ENCODE data around the gene GALR3.

Gene GALR3

DNA sequence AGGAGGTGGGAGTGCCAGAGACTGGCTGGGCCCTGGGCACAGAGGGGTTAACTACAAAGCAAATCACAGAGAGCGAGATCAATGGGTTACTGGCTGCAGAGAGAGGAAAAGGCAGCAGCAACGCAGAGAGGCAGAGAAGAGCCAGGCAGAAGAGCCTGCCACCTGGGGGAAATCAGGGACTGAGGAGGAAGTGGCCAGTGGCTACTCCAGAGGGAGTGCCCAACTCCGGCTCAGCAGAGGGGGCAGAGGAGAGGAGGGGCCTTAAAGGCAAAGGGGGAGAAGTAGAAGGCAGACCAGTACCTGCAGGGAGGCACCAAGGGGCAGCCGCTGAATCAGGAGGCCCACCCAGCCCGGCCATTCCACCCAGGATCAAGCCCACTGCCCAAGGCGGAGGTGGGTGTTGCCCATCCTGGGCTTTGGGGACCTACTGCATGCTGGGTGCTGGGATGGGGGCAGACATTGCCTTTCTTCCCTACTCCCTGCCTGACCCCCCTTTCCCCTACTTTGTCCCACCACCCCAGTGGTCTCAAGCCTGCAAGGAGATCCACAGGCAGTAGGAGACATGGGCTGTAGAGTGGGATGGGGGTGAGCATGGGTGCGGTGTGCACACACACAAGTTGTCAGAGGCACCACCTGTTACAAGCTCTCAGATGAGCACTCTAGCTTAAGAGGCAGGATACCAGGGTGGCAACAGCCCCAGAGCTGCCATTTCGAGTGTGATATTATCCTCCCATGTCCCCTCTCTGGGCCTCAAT lies 926 bp upstream of the GALR3 start:
- no peak for DNase-seq

GRCh38 chr22:37824674-37825641 lies 1.8 kb downstream of the GALR3 start:
- peak; percentile 65 for DNase-seq

GRCh38 chr22:37827056-37827455 lies 3.9 kb downstream of the GALR3 start:
- DNase-seq = no peak

DNA sequence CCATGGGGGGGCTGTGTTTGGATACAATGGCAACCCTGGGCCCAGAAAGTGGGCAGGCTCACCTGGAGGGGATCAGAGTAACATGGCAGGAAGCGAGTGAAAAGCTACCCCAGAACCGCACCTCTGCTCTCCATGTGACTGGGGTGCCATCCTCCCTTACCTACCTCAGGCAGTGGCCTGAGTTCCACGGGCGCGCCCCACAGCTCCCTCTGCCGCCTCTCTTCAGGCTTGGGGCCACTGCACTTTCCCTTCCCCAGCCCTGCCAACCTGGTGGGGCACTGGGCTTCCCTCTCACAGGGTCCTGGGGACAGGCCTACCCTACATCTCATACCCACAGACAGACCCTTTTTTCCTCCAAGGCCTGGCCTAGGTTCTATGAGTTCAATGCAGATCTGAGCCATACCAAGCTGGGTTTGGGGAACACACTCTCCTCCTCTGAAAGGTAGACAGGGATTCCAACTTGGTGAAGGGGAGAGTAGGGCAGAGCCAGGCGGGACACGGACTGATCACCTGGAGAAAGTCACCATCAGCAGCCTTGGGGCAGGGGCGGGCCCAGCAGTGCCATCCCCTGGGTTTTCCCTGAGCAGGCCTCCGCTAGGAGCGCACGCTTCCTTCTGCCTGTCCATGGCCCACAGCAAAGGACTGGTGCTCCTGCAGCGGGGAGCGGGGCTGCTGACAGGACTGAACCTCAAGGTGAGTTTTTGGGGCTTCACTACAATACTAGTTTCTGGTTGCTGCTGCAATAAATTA lies 7.1 kb downstream of the GALR3 start:
- DNase-seq = no peak

GRCh38 chr22:37831472-37831871 lies 8.3 kb downstream of the GALR3 start:
- DNase-seq = no peak

GRCh38 chr22:37832022-37832857 lies 9.1 kb downstream of the GALR3 start:
- no peak for DNase-seq

- DNase-seq = no peak
Measured at GRCh38 chr22:37842015-37842793, 19.0 kb downstream of the GALR3 start.

- DNase-seq = no peak
Measured at GRCh38 chr22:37843741-37844089, 20.5 kb downstream of the GALR3 start.

GRCh38 chr22:37844904-37845329 lies 21.7 kb downstream of the GALR3 start:
- DNase-seq = no peak

DNA sequence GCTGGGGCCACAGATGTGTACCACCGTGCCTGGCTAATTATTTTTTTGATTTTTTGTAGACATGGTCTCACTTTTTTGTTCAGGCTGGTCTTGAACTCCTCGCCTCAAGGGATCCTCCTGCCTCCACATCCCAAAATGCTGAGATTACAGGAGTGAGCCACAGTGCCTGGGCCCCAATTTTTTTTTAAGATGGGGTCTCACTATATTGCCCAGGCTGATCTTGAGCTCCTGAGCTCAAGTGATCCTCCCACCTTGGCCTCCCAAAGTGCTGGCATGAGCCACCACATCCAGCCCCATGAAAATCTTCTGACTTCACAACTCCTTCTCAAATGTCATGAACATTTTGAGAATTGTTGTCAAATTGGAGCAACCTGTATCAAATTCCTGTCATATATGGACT lies 23.3 kb downstream of the GALR3 start:
- no peak for DNase-seq

- DNase-seq = peak; percentile 50
Measured at GRCh38 chr22:37848587-37849088, 25.5 kb downstream of the GALR3 start.

DNA sequence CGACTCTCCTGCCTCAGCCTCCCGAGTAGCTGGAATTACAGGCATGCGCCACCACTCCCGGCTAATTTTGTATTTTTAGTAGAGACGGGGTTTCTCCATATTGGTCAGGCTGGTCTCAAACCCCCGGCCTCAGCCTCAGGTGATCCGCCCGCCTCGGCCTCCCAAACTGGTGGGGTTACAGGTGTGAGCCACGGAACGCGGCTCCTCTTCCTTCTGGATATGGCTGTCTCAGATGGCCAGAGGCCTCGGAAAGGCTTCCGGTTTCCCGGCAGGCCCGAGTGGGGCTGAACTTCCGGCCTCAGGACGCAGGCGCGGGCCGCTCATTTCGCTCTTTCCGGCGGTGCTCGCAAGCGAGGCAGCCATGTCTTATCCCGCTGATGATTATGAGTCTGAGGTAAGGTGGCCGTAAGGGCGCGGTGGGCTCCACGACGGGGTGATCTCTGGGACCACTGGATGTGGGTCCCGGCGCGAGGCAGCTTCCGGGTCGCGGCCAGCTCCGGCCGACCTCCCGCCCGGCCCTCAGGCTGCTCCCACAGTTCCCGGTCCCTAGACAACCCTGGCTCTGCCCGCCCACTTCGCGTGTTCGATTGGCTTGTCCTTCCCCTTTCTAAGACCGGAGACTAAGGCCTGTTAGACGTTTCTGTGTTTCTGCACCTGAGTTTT lies 26.0 kb downstream of the GALR3 start, which contains the start of gene EIF3L:
TSS of gene EIF3L (plus strand) at position 331 of the 663 bp plus-strand sequence. CDS start at position 362, 31 bp downstream.
- DNase-seq = peak; percentile 89

- DNase-seq = no peak
Measured at GRCh38 chr22:37850801-37851200, 27.6 kb downstream of the GALR3 start.

DNA sequence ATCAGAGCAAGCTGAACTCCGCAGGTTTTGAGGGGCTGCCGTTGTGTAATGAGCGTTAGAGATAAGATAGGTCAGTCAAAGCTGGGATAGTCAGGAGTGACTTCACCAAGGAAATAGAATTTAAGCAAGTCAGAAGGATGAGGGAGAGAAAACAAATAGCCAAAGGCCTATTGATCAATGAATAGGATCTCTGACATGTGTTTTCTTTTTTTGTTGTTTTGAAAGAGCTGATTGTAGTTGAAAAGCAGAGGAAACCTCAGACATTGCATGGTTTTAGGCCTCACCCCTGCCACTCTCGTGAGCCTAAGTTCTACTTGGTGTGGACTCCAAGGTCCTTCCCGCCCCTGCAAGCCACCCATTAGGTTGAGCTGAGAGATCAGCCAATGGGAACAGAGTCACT lies 29.2 kb downstream of the GALR3 start:
- no peak for DNase-seq

GRCh38 chr22:37854946-37855345 lies 31.8 kb downstream of the GALR3 start:
- no peak for DNase-seq

DNA sequence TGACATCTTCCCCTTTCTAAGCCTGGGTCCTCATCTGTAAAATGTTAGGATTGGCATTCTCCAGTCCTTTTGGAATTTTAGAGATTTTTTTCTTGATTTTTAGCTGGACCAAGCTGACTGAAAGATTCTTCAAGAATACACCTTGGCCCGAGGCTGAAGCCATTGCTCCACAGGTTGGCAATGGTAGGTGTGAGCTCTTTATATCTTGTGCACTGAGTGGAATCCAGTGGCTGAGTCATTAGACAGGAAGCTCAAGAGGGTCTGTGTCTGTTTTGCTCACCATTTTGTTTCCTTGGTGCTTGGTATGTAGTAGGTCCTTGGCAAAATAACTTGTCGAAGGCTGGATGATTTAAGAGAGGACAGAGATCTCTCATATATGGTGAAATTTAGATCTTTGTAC lies 32.3 kb downstream of the GALR3 start:
- no peak for DNase-seq

GRCh38 chr22:37860796-37861421 lies 37.7 kb downstream of the GALR3 start:
- no peak for DNase-seq

GRCh38 chr22:37862570-37863325 lies 39.6 kb downstream of the GALR3 start:
- no peak for DNase-seq

- no peak for DNase-seq
Measured at GRCh38 chr22:37865510-37865909, 42.3 kb downstream of the GALR3 start.

Data from right kidney (tissue), 1 donor.